HG02623 (cell line): ENCODE measurements around the gene PRKCZ.
"Not testable (repeated sequence)": the region's sequence is repeated elsewhere in the genome, so short reads cannot be mapped to it uniquely, and the experiment has no call there.

Source experiments
- ATAC-seq: cut with Tn5 transposase; IDR thresholded peaks from one replicate; pipeline ENCODE4 v1.9.1; 2021; ENCODE audit warnings: moderate library complexity; ENCODE audit not compliant: unreplicated experiment

PRKCZ gene

GRCh38 chr1:2082064-2082463, 31.9 kb downstream of the PRKCZ start:
- ATAC-seq = no peak

GRCh38 chr1:2083666-2084065, 33.5 kb downstream of the PRKCZ start:
- ATAC-seq = no peak

DNA sequence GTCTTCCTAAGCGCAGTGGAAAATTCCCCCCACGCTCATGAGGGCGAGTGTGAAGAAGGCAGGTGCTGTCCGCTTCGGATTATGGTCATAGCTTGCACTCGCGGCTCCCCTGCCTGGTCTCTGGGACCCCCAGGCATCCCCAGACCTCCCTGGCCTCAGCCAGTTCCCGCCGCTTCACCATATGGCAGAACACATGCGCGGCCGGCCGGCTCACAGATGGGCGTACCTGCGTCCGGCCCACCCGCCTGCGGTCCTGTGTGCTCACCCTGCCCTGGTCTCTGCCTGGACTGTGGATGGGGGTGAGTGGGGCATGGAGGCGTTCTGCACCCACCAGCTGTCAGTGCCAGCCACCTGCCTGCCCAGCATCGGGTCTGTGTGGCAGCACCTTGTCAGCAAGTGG, 34.1 kb downstream of the PRKCZ start:
- no peak for ATAC-seq

DNA sequence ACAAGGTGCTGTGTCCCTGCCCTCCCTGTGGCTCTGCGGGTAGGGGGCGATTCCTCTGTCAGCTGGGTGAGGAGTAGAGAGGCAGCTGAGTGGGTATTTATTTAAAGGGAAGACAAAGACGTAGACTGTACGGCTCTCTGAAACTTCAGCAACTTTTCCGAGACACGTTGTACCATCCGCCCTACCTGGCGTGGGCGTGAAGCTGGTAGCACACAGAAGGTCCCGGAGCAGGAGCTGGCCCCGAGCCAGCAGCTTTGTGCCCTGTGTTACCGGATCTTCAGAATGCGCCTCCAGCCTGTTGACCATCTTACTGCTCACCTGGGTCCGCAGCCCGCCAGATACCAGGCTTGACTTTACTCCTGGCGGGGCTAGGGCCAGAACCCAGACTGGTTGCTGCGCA, 34.9 kb downstream of the PRKCZ start:
- ATAC-seq = no peak

DNA sequence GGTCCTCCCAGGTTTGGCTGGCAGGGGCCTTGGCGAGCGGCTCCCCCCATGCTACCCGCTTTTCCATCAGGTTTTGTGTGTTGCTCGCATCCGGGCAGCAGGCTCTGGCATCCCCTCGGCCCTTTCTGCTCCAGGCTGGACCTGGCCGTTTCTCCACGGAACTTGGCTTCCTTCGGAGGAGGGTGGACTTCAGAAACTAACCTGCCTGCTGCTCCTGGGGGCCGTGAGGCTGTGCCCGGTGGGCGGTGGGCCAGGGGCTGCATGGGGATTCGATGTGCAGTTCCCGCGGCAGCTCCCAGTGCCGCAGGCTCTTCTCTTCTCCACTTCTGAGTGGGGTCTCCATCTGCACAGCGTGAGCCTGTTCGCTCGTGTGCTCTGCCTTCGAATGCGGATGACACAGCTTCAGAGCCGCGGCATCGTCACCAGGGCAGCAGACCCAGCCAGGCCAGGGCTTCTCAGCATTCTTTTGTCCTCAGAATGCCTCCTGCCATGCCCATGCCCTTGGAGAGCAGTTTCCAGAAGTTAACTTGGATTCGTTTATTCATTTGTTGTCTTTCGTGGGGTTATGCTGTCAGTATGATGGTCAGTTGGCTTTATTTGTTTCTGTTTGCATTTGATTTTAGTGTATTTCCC, 36.4 kb downstream of the PRKCZ start:
- no peak for ATAC-seq

DNA sequence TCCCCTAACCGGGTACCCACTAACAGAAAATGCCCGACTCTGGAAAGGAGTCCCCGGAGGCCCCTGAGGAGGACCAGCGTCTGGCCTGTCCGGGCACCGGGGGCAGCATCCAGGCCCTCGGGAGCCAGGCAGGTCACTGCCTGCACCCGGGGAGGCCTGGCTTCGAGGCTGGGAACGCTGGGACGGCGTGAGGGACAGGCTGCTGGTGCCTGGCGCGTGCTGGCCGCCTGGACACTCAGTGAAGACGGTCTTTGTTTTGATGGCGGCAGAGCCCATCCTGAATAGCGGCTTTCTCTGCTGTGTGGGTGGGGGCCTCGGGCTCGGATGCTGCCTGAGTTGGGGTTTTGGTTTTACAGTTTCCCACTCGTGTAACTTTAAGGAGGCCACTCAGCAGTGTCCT, 37.6 kb downstream of the PRKCZ start:
- no peak for ATAC-seq

GRCh38 chr1:2088458-2088857, 38.2 kb downstream of the PRKCZ start:
- no peak for ATAC-seq

- no peak for ATAC-seq
Observed at GRCh38 chr1:2089051-2089450, 38.8 kb downstream of the PRKCZ start.

GRCh38 chr1:2090216-2090890, 40.1 kb downstream of the PRKCZ start:
- no peak for ATAC-seq

GRCh38 chr1:2091611-2092604, 41.7 kb downstream of the PRKCZ start:
- ATAC-seq = no peak

GRCh38 chr1:2093055-2093454, 42.8 kb downstream of the PRKCZ start:
- ATAC-seq = no peak

DNA sequence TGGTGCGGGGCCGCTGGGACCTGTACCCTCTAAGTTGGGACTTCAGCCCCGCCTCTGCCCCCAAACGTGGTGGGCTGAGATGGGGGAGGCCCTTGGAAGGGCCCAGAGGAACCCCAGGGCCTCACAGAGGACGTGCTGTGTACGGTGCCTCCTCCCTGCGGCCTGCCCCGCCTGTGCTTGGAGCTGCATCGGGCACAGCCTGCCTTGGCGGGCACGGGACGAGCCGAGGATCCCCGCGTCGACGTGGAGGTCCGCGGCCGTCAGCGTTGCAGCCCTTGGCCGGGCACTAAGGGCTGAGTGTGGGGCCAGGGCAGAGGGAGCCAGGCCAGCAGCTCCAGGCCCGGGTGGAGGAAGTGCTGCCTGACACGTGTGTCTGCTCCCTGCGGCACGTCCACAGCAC, 43.4 kb downstream of the PRKCZ start:
- no peak for ATAC-seq

- ATAC-seq = not testable (repeated sequence)
Observed at GRCh38 chr1:2094269-2095158, 44.3 kb downstream of the PRKCZ start.

DNA sequence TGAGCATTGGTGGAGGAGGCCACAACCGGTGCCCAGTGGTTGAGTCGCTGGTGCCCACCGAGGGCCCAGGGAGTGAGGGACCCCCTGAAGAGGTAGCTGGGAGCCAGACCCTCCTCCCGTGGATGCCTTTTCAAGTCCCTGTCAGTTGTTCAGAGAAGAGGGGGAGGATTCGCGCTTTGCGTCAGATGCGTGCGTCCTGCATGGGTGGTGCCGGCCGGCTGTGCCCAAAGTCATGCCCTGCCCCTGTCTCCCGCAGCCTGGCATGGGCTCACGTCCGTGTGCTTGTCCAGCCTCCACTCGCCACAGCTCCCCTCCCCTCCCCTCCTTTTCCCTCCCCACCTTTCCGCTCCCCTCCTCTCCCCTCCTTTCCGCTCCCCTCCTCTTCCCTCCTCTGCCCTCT, 45.2 kb downstream of the PRKCZ start:
- ATAC-seq = no peak

GRCh38 chr1:2095981-2096736, 45.9 kb downstream of the PRKCZ start:
- no peak for ATAC-seq

- no peak for ATAC-seq
Observed at GRCh38 chr1:2097386-2098300, 47.4 kb downstream of the PRKCZ start.

DNA sequence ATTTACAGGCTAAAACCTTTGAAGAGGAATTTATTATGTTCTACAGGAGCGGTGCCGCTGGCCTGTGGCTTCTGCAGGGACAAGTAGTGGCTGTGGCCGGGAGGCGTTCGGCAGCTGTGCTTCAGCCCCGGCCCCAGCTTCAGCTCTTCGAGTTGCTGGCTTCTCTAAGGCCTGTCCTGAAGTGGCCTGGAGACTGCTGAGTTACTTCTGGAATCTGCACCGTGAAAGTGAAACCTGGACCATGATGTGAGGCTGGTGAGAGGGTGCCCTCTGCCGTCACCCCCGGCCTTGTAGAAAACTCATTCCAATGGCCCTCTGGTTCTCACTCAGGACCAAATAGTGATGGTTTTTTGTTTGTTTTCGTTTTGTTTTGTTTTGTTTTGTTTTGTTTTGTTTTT, 48.1 kb downstream of the PRKCZ start:
- ATAC-seq = no peak

DNA sequence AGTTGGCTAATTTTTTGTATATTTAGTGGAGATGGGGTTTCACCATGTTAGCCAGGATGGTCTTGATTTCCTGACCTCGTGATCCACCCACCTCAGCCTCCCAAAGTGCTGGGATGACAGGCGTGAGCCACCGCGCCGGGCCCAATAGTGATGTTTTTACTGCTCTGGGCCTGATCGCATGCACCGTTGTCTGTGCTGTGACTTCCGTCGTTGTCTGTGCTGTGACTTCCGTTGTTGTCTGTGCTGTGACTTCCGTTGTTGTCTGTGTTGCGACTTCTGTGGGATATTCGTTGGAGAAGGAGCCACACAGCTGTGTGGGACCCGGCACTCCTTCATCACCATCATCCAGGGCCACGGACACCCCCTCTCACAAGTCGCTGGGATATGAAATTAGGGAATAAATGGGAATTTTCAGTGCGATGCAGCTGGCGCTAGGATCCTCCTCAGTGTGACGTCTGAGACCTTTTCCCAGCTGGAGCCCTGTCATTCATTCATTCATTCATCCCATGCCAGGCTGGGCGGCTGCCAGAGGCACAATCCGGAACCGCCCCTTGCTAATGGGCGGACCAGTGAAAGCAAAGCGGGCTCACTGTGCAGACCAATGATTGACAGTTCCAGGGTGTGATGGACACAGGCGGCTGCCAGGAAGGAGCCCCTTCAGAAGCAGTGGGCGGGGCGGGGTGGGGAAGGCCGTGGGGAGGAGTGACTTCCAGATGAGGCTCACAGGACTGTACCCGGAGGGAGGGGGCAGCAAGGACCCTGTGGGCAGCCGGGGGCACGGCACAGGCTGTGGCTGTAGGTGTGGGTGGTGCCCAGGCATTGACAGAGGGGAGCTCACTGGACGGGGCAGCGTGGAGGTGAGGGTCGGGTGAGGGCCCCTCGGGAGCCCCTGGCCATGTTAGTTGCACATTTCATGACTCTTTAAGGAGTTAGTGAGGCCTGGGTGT, 48.9 kb downstream of the PRKCZ start:
- ATAC-seq = no peak
